OCI-LY7 (cell line): ENCODE results near the gene INPP4A.

Source experiments
- CTCF ChIP-seq: fragments of 200-600 bp; sonication (generic); conservative IDR thresholded peaks from 2 replicates; pipeline ENCODE4 v1.5.1; 2014; ENCODE audit warnings: mild to moderate bottlenecking, antibody characterized with exemption, low read length, moderate library complexity, mixed read lengths
- EZH2phosphoT487 ChIP-seq: fragments of 200-600 bp; sonication (generic); IDR thresholded peaks from 2 replicates; pipeline ENCODE4 v1.6.1; 2018; ENCODE audit warnings: low read depth, borderline replicate concordance, mild to moderate bottlenecking, mixed run types, antibody characterized with exemption, low read length, moderate library complexity, mixed read lengths

DNA sequence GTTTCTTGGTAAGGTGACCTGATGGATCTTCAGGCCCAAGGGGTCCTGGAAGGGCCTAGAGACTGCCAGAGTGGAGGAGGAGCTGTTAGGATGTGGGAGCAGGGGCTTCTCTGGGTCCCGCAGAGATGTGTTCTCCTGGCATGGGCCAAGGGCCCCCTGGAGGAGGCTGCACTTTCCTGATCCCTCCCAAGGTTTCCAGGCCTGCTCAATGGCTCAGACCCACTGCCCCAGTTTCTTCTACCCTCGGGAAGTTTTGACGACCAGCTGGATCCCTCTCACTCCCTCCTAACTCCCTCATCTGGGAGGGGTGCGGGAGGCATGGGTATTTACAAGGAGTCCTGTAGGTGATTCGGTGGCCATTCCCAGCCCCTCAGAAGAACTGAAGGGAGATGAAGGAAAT, 127.6 kb downstream of the INPP4A start:
- TF ChIP-seq CTCF (no peak), EZH2phosphoT487 (no peak)
